HEK293T (cell line): ENCODE data around the gene GALC.

ENCODE experiments used
- CTBP1 ChIP-seq: fragments of 450-650 bp; IDR thresholded peaks from 2 replicates; pipeline ENCODE4 v1.6.1; 2016; ENCODE audit warnings: borderline replicate concordance
- FOXA1 ChIP-seq: fragments of 450-650 bp; IDR thresholded peaks from 2 replicates; pipeline ENCODE4 v1.6.1; 2016; ENCODE audit warnings: mild to moderate bottlenecking
- FOXM1 ChIP-seq: fragments of 450-650 bp; IDR thresholded peaks from 2 replicates; pipeline ENCODE4 v1.6.1; 2017; ENCODE audit warnings: mild to moderate bottlenecking, borderline replicate concordance
- LEF1 ChIP-seq: fragments of 450-650 bp; IDR thresholded peaks from 2 replicates; pipeline ENCODE4 v1.6.1; 2017; ENCODE audit warnings: mild to moderate bottlenecking, borderline replicate concordance
- SP1 ChIP-seq: fragments of 450-650 bp; IDR thresholded peaks from 2 replicates; pipeline ENCODE4 v1.6.1; 2017
- SUZ12 ChIP-seq: fragments of 450-650 bp; IDR thresholded peaks from 2 replicates; pipeline ENCODE4 v1.6.1; 2016; ENCODE audit warnings: mild to moderate bottlenecking
- TARDBP ChIP-seq: fragments of 450-650 bp; IDR thresholded peaks from 2 replicates; pipeline ENCODE4 v1.6.1; 2016
- TF ChIP-seq, protein P1 (sequence below): fragments of 450-650 bp; IDR thresholded peaks from 2 replicates; pipeline ENCODE4 v1.6.1; 2016

DNA sequence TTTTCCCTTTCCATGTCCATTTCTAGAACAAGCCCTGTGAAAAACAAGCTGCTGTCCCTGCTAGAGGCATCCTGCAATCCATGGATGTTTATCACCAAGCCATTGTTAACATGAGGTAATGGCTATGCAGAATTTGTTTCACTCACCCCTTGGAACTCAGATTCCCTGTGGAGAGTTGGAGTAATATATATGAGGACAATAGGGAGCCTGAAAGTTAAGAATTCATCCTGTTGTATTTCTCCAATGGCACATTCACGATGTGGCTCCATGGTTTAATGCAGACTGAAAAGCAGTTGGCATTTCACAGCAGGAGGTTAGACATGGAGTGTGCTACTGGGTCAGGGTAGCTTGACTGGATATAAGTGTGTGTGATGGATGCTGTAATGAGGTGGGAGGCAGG, 44.3 kb upstream of the GALC start:
- TF ChIP-seq LEF1 (no peak), FOXA1 (no peak), FOXM1 (no peak), TARDBP (no peak), SP1 (no peak), CTBP1 (no peak), SUZ12 (no peak)
- TF ChIP-seq, protein P1, sequence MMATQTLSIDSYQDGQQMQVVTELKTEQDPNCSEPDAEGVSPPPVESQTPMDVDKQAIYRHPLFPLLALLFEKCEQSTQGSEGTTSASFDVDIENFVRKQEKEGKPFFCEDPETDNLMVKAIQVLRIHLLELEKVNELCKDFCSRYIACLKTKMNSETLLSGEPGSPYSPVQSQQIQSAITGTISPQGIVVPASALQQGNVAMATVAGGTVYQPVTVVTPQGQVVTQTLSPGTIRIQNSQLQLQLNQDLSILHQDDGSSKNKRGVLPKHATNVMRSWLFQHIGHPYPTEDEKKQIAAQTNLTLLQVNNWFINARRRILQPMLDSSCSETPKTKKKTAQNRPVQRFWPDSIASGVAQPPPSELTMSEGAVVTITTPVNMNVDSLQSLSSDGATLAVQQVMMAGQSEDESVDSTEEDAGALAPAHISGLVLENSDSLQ = no peak
